ENCODE data around the gene EVPL.

The EVPL gene

DNA sequence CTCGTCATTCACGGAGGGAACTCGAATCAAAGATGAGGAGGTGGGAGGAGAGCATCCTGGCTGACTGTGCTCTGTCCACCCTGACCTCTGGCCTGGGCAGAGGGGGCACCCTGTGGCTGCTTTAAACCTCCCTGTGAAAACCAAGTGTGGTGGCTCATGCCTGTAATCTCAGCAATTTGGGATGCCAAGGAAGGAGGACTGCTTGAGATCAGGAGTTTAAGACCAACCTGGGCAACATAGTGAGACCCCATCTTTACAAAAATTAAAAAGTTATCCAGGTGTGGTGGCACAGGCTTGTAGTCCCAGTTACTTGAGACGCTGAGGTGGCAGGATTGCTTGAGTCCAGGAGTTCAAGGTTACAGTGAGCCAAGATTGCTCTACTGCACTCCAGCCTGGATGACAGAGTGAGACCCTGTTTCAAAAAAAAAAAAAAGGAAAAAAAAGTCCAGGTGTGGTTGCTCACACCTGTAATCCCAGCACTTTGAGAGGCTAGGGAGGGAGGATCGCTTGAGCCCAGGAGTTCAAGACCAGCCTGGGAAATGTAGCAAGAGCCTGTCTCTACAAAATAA is 32.2 kb downstream of the EVPL start:
- H3K4me3 ChIP-seq (ENCODE audit: extremely low read depth, insufficient read depth, low read length, poor library complexity, severe bottlenecking), result no peak overlapping the region
- WGBS, 2 experiments (ENCODE audit: insufficient coverage in 2 of 2), result 96 to 100% methylated on average over 1 to 4 of the region's 5 CpGs
- peaks cover 8% of the 10 kb centered on the region for H3K36me3 ChIP-seq (ENCODE audit: control insufficient read depth, insufficient read depth, low read length)
- peaks cover 20% of the 10 kb centered on the region for H3K4me1 ChIP-seq (ENCODE audit: control insufficient read depth, insufficient read depth, low read length, poor library complexity, severe bottlenecking)
- no peak overlapping the region for H3K27ac ChIP-seq (ENCODE audit: low read depth, low read length, severe bottlenecking)
- H3K9me3 ChIP-seq (ENCODE audit: control insufficient read depth, low read length), result no peaks in the 10 kb centered on the region

DNA sequence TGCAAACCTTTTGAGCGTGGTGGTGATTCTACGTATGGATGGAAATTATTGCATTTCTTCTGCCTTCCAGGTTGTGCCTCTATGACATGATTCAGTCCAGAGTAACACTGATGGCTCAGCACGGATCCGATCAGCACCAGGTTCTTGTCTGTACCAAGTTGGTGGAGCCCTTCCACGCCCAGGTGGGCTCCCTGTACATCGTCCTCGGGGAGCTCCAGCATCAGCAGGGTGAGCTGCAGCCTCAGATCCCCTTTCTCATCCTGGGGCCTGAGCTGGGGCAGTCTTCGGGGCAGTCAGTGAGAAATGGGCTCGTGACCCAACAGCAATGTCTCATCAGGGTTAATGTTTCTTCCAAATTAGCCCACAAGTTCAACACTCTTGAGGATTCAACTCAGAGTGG is 35.7 kb downstream of the EVPL start:
- Histone ChIP-seq H3K9me3 (ENCODE audit: control insufficient read depth, low read length) (no peaks in the 10 kb centered on the region), H3K4me1 (ENCODE audit: control insufficient read depth, insufficient read depth, low read length, poor library complexity, severe bottlenecking) (no peaks in the 10 kb centered on the region), H3K4me3 (ENCODE audit: extremely low read depth, insufficient read depth, low read length, poor library complexity, severe bottlenecking) (no peak overlapping the region), H3K36me3 (ENCODE audit: control insufficient read depth, insufficient read depth, low read length) (peaks cover 8% of the 10 kb centered on the region), H3K27ac (ENCODE audit: low read depth, low read length, severe bottlenecking) (no peak overlapping the region)
- 82 to 87% methylated on average over 9 of the region's 9 CpGs for WGBS, 2 experiments (ENCODE audit: insufficient coverage in 2 of 2)

DNA sequence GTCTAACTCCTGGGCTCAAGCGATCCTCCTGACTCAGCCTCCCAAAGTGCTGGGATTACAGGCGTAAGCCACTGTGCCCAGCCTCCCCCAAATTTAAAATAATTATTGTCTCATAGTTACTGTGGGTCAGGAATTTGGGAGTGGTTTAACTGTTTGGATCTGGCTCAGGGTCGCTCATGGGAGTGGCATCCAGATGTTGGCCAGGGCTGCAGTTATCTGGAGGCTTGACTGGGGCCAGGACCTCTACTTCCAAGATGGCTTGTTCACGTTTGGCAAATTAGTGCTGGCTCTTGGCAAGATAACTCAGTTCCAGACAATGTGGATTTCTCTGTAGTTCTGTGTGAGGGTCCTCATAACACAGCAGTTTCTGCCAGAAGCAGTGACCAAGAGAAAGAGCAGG is 40.1 kb downstream of the EVPL start:
- H3K27ac ChIP-seq (ENCODE audit: low read depth, low read length, severe bottlenecking), result no peak overlapping the region
- no peaks in the 10 kb centered on the region for H3K36me3 ChIP-seq (ENCODE audit: control insufficient read depth, insufficient read depth, low read length)
- H3K9me3 ChIP-seq (ENCODE audit: control insufficient read depth, low read length), result no peaks in the 10 kb centered on the region
- H3K4me1 ChIP-seq (ENCODE audit: control insufficient read depth, insufficient read depth, low read length, poor library complexity, severe bottlenecking), result peaks cover 12% of the 10 kb centered on the region
- WGBS, 2 experiments (ENCODE audit: insufficient coverage in 2 of 2), result 94 to 100% methylated on average over 1 to 2 of the region's 4 CpGs
- H3K4me3 ChIP-seq (ENCODE audit: extremely low read depth, insufficient read depth, low read length, poor library complexity, severe bottlenecking), result no peak overlapping the region

DNA sequence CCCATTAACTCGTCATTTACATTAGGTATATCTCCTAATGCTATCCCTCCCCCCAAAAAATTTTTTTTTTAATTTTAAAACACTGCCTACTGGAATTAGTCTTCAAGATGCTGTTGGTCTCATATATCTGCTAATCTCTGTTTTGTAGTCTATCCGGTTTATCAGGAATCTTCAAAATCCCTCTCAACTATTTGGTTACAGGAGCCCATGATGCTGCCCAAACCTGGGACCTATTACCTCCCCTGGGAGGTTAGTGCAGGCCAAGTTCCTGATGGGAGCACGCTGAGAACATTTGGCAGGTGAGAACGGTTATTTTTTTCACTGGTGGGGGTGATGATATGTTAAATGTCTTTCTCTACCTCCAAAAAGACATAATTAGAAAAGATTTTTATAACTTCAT is 41.1 kb downstream of the EVPL start:
- 100% methylated on average over 1 of the region's 4 CpGs; no CpG with 5 or more reads in 1 of the 2 experiments for WGBS, 2 experiments (ENCODE audit: insufficient coverage in 2 of 2)
- Histone ChIP-seq H3K9me3 (ENCODE audit: control insufficient read depth, low read length) (no peaks in the 10 kb centered on the region), H3K4me3 (ENCODE audit: extremely low read depth, insufficient read depth, low read length, poor library complexity, severe bottlenecking) (no peak overlapping the region), H3K36me3 (ENCODE audit: control insufficient read depth, insufficient read depth, low read length) (no peaks in the 10 kb centered on the region), H3K4me1 (ENCODE audit: control insufficient read depth, insufficient read depth, low read length, poor library complexity, severe bottlenecking) (peaks cover 12% of the 10 kb centered on the region), H3K27ac (ENCODE audit: low read depth, low read length, severe bottlenecking) (no peak overlapping the region)

DNA sequence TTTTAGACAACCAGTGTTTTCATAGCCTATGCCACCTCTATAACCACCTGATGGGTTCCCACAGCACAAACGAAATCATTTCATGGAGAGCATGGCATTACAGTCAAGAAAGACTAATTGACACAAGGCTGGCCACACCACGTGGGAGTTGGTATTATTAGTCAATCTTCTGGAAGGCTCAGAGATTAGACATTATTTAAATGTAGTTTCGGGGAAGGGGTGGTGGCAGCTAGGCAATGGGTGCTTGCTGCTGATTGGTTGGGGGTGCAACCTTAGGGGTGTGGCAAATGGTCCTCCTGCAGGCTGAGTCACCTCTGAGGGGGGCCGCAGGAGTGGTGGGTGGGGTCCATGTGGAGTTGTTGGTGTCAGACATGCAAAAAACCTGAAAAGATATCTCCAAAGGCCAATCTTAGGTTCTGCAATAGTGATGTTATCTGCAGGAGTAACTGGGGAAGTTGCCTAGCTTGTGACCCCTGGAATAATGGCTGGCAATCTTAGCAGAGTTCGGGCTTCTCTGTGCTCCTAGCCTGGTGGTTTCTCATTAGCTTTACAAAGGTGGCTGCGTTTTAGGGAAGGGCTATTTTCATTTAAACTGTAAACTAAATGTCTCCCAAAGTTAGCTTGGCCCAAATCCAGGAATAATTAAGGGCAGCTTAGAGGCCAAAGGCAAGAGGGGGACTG is 43.5 kb downstream of the EVPL start:
- WGBS, 2 experiments (ENCODE audit: insufficient coverage in 2 of 2), result 13 to 39% methylated on average over 4 to 5 of the region's 6 CpGs
- Histone ChIP-seq H3K4me3 (ENCODE audit: extremely low read depth, insufficient read depth, low read length, poor library complexity, severe bottlenecking) (no peak overlapping the region), H3K27ac (ENCODE audit: low read depth, low read length, severe bottlenecking) (no peak overlapping the region), H3K36me3 (ENCODE audit: control insufficient read depth, insufficient read depth, low read length) (no peaks in the 10 kb centered on the region), H3K4me1 (ENCODE audit: control insufficient read depth, insufficient read depth, low read length, poor library complexity, severe bottlenecking) (peaks cover 12% of the 10 kb centered on the region), H3K9me3 (ENCODE audit: control insufficient read depth, low read length) (no peaks in the 10 kb centered on the region)

DNA sequence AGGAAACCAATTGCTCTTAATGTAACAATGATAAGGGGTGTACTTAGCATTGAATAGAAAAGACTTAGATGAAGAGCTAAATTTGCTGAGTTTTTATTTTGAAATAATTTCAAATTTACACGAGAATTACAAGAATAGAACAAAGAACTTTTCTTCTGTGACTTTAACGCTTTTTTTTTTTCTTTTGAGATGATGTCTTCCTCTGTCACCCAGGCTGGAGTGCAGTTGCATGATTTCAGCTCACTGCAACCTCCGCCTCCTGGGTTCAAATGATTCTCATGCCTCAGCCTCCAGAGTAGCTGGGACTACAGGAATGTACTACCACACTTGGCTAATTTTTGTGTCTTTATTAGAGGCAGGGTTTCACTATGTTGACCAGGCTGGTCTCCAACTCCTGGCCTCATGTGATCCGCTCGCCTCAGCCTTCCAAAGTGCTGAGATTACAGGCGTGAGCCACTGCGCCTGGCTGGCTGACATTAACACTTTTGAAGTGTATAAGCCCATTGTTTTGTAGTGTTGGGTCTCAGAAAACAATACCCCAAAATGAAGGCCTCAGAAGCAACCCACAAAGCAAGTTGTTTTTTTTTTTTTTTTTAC is 46.0 kb downstream of the EVPL start:
- H3K4me3 ChIP-seq (ENCODE audit: extremely low read depth, insufficient read depth, low read length, poor library complexity, severe bottlenecking), result no peak overlapping the region
- peaks cover 12% of the 10 kb centered on the region for H3K36me3 ChIP-seq (ENCODE audit: control insufficient read depth, insufficient read depth, low read length)
- H3K4me1 ChIP-seq (ENCODE audit: control insufficient read depth, insufficient read depth, low read length, poor library complexity, severe bottlenecking), result peaks cover 12% of the 10 kb centered on the region
- 97 to 100% methylated on average over 3 to 5 of the region's 7 CpGs for WGBS, 2 experiments (ENCODE audit: insufficient coverage in 2 of 2)
- no peaks in the 10 kb centered on the region for H3K9me3 ChIP-seq (ENCODE audit: control insufficient read depth, low read length)
- no peak overlapping the region for H3K27ac ChIP-seq (ENCODE audit: low read depth, low read length, severe bottlenecking)

DNA sequence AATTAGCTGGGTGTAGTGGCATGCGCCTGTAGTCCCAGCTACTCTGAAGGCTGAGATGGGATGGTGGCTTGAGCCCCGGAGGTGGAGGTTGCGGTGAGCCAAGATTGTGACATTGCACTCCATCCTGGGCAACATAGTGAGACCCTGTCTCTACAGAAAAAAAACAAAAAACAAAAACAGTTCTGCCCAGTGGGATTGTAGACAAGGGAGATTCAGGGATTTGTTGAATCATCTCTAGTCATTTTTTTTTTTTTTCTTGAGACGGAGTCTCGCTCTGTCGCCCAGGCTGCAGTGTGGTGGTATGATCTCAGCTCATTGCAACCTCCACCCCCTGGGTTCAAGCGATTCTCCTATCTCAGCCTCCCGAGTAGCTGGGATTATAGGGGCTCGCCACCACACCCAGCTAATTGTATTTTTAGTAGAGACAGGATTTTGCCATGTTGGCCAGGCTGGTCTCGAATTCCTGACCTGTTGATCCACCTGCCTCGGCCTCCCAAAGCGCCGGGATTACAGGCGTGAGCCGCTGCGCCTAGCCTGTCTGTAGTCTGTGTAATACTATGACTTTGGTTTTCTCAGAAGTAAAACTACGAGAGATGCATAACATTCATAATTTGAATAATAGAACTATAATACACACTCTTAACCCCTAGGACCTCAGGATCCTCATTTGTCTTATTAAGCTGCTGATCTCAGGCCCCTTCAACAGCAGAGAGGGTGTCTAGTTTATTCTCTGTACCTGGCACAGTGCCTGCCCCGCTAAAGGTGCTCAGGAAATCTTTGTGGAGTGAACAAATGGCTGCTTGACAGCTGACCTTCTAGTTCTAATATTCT is 46.7 kb downstream of the EVPL start:
- Histone ChIP-seq H3K27ac (ENCODE audit: low read depth, low read length, severe bottlenecking) (peak overlapping the region; percentile 97), H3K4me3 (ENCODE audit: extremely low read depth, insufficient read depth, low read length, poor library complexity, severe bottlenecking) (peak overlapping the region; percentile 72), H3K36me3 (ENCODE audit: control insufficient read depth, insufficient read depth, low read length) (peaks cover 17% of the 10 kb centered on the region), H3K4me1 (ENCODE audit: control insufficient read depth, insufficient read depth, low read length, poor library complexity, severe bottlenecking) (peaks cover 12% of the 10 kb centered on the region), H3K9me3 (ENCODE audit: control insufficient read depth, low read length) (no peaks in the 10 kb centered on the region)
- WGBS, 2 experiments (ENCODE audit: insufficient coverage in 2 of 2), result 72 to 81% methylated on average over 5 to 7 of the region's 18 CpGs

DNA sequence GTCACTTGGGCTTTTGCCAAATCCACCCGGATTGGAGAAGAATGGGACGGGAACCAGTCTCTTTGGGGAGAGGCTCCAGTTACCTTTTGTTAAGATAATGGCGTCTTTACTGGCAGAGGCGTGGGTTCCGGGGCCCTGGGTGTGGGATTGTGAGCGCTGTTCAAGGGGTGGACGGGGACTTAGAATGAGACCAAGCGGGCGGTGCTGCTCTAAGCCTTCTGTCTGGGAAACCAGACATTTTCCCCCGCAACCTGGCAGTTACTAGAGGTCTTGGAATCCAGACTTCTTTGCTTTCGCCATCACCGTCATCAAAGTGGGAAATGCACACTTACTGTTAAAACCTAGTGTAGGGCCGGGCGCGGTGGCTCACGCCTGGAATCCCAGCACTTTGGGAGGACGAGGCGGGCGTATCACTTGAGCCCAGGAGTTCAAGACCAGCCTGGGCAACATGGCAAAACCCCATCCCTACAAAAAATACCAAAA is 47.4 kb downstream of the EVPL start:
- peaks cover 21% of the 10 kb centered on the region for H3K36me3 ChIP-seq (ENCODE audit: control insufficient read depth, insufficient read depth, low read length)
- H3K4me1 ChIP-seq (ENCODE audit: control insufficient read depth, insufficient read depth, low read length, poor library complexity, severe bottlenecking), result peaks cover 12% of the 10 kb centered on the region
- H3K27ac ChIP-seq (ENCODE audit: low read depth, low read length, severe bottlenecking), result peak overlapping the region; percentile 97
- peak overlapping the region; percentile 72 for H3K4me3 ChIP-seq (ENCODE audit: extremely low read depth, insufficient read depth, low read length, poor library complexity, severe bottlenecking)
- WGBS, 2 experiments (ENCODE audit: insufficient coverage in 2 of 2), result 9 to 13% methylated on average over 15 to 17 of the region's 19 CpGs
- no peaks in the 10 kb centered on the region for H3K9me3 ChIP-seq (ENCODE audit: control insufficient read depth, low read length)

DNA sequence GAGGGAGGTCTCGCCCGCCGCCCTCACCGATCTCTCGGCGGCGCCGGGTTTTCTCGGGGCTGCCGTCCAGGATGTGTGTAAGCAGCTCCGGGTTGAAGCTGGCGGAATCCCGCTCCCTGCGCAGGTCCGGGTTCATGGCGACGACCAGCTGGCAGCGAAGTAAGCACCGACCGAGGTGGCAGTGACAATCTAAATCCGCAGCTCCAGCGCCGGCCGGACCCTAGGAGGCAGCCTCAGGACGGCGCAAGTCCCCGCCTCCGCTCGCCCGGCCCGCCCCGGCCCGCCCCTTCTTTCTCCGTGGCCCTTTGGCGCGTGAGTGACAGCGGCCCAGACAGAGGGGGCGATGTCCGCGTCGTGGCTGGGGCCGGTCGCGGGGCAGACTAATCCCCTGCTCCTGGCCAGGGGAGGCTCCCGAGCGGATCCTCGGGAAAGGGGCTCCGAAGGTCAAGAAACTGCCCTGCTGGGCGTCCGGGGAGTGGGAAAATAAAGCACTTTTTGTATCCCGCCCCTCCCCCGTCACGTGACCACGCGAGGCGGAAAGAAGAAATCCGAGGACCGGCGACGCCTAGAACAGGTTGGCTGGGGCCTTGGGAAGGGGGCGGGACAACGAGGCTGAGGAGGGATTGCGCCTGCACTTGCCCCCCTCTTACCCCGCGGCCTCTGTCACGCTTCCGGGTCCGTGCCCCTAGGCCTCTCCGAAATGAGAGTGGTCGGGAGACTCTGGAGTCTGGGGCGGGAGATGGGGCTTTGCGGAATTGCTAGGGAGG is 48.0 kb downstream of the EVPL start, which contains the start of the genes ACOX1 and TEN1:
Gene ACOX1, minus strand, starts transcription at position 229 of the 767 bp plus-strand sequence. Its CDS starts 93 bp downstream, at position 136.
Gene TEN1, plus strand, starts transcription at position 303 of the 767 bp plus-strand sequence. CDS start 6,953 bp downstream, outside the sequence.
- no peaks in the 10 kb centered on the region for H3K9me3 ChIP-seq (ENCODE audit: control insufficient read depth, low read length)
- H3K36me3 ChIP-seq (ENCODE audit: control insufficient read depth, insufficient read depth, low read length), result peaks cover 26% of the 10 kb centered on the region
- H3K4me3 ChIP-seq (ENCODE audit: extremely low read depth, insufficient read depth, low read length, poor library complexity, severe bottlenecking), result peak within 1 kb of the TSS; percentile 72
- WGBS, 2 experiments (ENCODE audit: insufficient coverage in 2 of 2), result 0% methylated on average over 55 to 57 of the region's 72 CpGs
- H3K27ac ChIP-seq (ENCODE audit: low read depth, low read length, severe bottlenecking), result peak within 1 kb of the TSS; percentile 97
- peaks cover 12% of the 10 kb centered on the region for H3K4me1 ChIP-seq (ENCODE audit: control insufficient read depth, insufficient read depth, low read length, poor library complexity, severe bottlenecking)

Measured in mesodermal cell (in vitro differentiated cells).